VCaP (cell line): ENCODE results near the gene VIPAS39.

Experiments
- H3K27ac ChIP-seq: fragments of 450-650 bp; 2 replicates; pipeline ENCODE4 v1.5.1; 2017
- TF ChIP-seq, protein P1 (sequence below): fragments of 450-650 bp; conservative IDR thresholded peaks from 2 replicates; pipeline ENCODE4 v1.5.1; 2017; ENCODE audit warnings: mild to moderate bottlenecking, moderate library complexity

Gene VIPAS39

DNA sequence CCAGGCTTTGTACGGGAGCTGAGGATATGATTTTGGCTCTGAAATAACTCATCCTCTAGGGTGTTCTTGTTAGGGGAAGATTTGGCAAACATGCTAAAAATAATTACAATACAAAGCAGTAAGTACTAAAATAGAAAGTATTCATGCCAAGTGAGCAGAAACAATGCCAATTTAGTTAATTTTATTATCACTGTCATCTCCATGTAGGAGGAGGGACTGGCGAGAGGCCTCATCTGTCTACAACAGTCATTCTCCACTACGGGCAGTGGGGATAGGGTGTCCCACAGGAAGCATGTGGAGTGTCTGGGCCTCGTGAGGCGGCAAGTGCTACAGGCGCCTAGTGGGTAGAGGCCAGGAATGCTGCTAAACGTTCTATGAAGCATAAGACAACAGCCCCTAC is 37.9 kb upstream of the VIPAS39 start:
- H3K27ac ChIP-seq = no peak overlapping the region
- TF ChIP-seq, protein P1, sequence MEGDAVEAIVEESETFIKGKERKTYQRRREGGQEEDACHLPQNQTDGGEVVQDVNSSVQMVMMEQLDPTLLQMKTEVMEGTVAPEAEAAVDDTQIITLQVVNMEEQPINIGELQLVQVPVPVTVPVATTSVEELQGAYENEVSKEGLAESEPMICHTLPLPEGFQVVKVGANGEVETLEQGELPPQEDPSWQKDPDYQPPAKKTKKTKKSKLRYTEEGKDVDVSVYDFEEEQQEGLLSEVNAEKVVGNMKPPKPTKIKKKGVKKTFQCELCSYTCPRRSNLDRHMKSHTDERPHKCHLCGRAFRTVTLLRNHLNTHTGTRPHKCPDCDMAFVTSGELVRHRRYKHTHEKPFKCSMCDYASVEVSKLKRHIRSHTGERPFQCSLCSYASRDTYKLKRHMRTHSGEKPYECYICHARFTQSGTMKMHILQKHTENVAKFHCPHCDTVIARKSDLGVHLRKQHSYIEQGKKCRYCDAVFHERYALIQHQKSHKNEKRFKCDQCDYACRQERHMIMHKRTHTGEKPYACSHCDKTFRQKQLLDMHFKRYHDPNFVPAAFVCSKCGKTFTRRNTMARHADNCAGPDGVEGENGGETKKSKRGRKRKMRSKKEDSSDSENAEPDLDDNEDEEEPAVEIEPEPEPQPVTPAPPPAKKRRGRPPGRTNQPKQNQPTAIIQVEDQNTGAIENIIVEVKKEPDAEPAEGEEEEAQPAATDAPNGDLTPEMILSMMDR = no peak

DNA sequence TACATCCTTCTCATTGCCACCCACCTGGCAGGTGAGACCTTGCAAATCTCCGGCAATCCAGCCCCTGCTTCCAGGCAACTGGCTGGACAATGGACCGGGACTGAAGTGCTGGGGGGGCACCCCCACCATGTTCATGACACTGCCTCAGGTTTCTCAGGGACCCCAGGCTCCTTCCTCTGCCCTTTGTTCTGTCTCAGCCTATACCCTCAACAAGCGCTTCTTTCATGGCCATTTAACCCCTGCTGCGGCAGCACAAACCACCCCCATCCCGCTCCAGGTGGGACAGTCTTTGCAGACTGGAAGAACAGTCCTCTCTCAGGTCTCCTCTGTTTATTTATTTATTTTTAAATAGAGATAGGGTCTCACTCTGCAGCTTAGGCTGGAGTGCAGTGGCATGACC is 33.7 kb upstream of the VIPAS39 start:
- TF ChIP-seq, protein P1 = no peak
- no peak overlapping the region for H3K27ac ChIP-seq

DNA sequence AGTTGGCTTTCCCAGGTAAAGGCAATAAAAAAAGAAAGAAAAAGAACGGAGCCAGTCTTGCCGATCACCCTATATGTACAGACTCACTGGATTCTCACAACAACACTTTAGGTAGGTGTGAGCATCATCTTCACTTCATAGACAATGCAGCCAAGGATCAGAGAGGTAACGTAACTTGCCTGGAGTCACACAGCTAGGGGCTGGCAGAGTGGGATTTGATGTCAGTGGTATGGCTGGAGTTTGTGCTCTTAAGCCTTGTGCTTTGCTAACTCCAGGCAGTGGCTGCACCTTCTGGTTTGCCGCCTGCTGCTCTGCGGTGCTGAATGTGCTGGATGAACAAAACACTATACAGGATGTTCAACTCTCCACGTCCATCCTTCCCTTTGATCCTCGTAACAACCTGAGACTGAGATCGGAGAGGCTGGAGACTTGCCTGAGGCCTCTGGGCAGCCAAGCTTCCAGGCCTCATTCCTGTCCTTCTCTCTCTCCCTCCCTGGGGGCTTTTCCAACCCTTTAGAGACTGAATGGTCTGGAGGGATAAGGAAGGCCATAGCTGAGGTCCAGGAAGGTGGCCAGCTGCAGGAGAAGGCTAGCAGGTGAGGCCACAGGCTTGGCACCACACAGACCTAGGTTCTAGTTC is 33.1 kb upstream of the VIPAS39 start:
- no peak overlapping the region for H3K27ac ChIP-seq
- TF ChIP-seq, protein P1 = no peak

DNA sequence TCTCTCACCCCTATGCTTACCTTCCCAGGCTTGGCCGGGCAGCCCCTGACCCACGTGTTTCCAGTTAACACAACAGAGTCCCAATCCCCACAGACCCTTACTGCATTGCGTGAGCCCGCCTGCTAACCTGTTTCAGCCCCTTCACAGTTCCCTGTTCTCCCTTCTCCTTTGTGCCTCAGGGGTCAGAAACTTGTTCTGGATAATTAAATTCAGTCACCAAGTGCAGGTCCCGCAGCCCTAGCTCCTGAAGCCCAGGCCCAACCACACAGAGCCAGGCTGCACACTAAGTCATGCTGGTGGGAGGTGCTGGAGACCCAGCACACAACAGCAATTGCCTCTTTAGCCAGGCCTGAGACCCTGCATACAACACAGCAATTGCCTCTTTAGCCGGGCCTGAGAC is 31.6 kb upstream of the VIPAS39 start:
- H3K27ac ChIP-seq = no peak overlapping the region
- TF ChIP-seq, protein P1 = no peak

DNA sequence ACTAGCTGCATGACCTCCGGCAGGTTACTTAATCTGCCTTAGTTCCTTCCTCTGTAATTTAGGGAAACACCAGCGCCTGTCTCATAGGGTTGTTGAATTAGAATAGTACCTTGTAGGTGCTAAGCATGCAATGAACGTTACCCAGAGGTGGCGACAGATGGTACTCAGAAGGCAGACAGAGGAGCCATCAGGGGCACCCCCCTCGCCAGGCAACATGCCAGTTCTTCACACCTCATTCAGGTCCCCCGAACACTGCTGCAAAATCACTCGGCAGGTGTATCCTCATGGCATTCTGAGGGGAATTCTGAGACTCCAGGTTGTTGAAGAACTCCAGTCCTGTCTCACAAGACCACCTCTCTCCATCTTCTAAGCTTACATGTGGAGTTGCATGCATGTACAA is 31.2 kb upstream of the VIPAS39 start:
- no peak overlapping the region for H3K27ac ChIP-seq
- TF ChIP-seq, protein P1 = no peak

DNA sequence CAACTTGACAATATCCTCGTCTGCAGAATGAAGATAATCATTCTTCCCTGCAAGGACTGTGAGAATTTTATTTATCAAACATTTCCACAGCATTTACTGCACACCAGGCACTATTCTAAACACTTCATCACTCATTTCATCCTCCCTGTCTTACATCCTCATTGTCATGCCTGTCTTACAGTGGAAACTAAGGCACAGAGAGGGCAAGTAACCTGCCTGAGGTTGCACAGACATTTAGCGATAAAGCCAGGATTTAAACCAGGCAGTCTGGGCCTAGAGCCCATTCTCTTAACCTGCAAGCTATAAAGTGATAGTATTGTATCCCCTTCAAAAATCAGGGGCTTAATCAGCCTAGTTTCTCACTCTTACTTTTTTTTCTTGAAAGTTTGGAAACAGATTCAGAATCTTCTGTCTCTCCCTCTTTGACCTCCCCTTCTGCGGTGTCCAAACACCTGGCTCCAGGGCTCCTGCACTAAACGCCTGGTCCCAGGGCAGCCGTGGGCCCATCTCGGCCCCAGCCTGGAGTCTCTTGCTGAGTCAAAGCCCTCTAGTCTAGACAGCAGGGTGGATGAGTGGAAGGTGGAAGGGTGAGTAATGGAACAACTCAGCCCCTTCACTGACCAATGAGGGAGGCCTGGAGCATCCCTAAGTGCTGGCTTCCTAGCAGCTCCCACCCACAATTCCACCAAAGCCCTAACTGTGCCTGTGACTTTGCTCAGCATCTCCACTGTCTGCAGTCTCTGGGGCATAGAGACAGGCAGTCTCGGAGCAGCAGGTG is 28.7 kb upstream of the VIPAS39 start:
- H3K27ac ChIP-seq = no peak overlapping the region
- TF ChIP-seq, protein P1 = no peak

DNA sequence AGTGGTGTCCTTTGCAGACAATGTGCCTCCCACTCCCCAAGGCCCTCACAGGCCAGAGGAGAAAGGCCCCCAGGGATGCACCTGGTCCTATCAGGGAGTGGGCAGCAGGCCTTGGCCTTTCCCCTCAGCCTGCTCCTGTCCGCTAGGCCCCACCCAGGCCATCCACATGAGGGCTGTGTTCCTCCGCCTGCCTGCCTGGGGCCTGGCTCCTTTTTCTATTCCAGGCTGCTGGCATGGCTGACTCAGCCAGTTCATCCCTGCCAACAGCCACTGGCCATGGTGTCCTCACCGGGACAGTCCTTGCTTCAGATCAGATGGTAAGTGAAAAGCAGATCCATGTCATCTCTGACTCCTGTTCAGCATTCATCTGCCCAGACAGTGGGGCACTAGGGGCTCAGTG is 27.9 kb upstream of the VIPAS39 start:
- H3K27ac ChIP-seq = no peak overlapping the region
- TF ChIP-seq, protein P1 = no peak
